Measurements from ENCODE around the gene SAMD1. TPM values are rescaled to one million over a fixed set of nuclear protein-coding genes. Genes with fewer than 3 reads are reported as not detected.
A peak's percentile ranks its signal among the peaks of the same experiment; 100 is the strongest.

The SAMD1 gene
- total and polyA plus RNA-seq, 9 of the 15 experiments (the other 6 are each of a cell fraction or from before 2014, with no cell fraction given), result 2.9 to 96.0 (median 43.5) TPM

- TF ChIP-seq DLX4 (CRISPR knock-in tag; IDR thresholded peaks at IDR 0.05) (no peak), ATF1 (CRISPR knock-in tag; IDR thresholded peaks at IDR 0.05) (no peak), ATF1 (tag; IDR thresholded peaks at IDR 0.05) (peak; percentile 67), ZBTB12 (CRISPR knock-in tag; IDR thresholded peaks at IDR 0.05) (no peak), TCF7L2 (IDR thresholded peaks at IDR 0.05; ENCODE audit: low read depth, low read length) (no peak), HDAC8 (tag; IDR thresholded peaks at IDR 0.05) (no peak), ZBTB33 (CRISPR knock-in tag; IDR thresholded peaks at IDR 0.05) (no peak), THRA (IDR thresholded peaks at IDR 0.05) (no peak), ZNF561 (CRISPR knock-in tag; conservative IDR thresholded peaks at IDR 0.05) (no peak), ATF4 (CRISPR knock-in tag; IDR thresholded peaks at IDR 0.05) (no peak), GATA2 (CRISPR knock-in tag; IDR thresholded peaks at IDR 0.05) (no peak), ZNF592 (IDR thresholded peaks at IDR 0.05) (peak; percentile 25; the same call in 1 of the 2 replicates), ZNF232 (CRISPR knock-in tag; IDR thresholded peaks at IDR 0.05) (no peak), HDAC2 (IDR thresholded peaks at IDR 0.05) (peak; percentile 69; the same call in 1 of the 2 replicates), ZNF184 (CRISPR knock-in tag; IDR thresholded peaks at IDR 0.05) (no peak), NFRKB (IDR thresholded peaks at IDR 0.05; ENCODE audit: low read depth) (no peak), PTRF (tag; IDR thresholded peaks at IDR 0.05) (no peak), SMAD4 (CRISPR knock-in tag; conservative IDR thresholded peaks at IDR 0.05) (peak; percentile 84), ZNF699 (CRISPR knock-in tag; IDR thresholded peaks at IDR 0.05; ENCODE audit: insufficient replicate concordance) (no peak)
Observed at GRCh38 chr19:14091081-14091812, 696 bp upstream of the SAMD1 start (continued).
